IMR-90 (cell line): ENCODE data around the gene PRC1. TPM values are rescaled to one million over a fixed set of nuclear protein-coding genes. Genes with fewer than 3 reads are reported as not detected.

Experiments
- ATAC-seq: fragments of 200-7000 bp; cut with Tn5 transposase; 2 replicates; pipeline ENCODE4 v1.9.1; 2020; ENCODE audit warnings: low read depth, mild to moderate bottlenecking, moderate library complexity
- BruUV-seq: library from RNA; stranded (reverse); fragments of 400-500 nt; replicated peaks from 2 replicates; lab custom pipeline; 2021; lab: Mats Ljungman, UMichigan
- CTCF ChIA-PET: fragments of 300-600 bp; formaldehyde crosslinking; extraction: SDS; loops from one replicate; lab custom pipeline; 2021; ENCODE audit warnings: antibody characterized with exemption; lab: Yijun Ruan, JAX
- POLR2A ChIA-PET: fragments of 300-600 bp; sonication (Branson Sonifier 250); formaldehyde crosslinking; loops from one replicate; lab custom pipeline; 2022; ENCODE audit warnings: antibody characterized with exemption; ENCODE audit not compliant: unreplicated experiment; lab: Charles Lee
- DNase-seq: peaks from one replicate; pipeline ENCODE4 v3.0.0; 2013
- H2AFZ ChIP-seq: replicated peaks from 2 replicates; pipeline ENCODE3; 2013; ENCODE audit warnings: low read length, mild to moderate bottlenecking; ENCODE audit not compliant: poor library complexity
- H2AK5ac ChIP-seq: 2 replicates; pipeline ENCODE4 v1.6.1; 2013; ENCODE audit warnings: low read depth, low read length, inconsistent platforms
- H2AK9ac ChIP-seq: replicated peaks from 2 replicates; pipeline ENCODE3; 2013; ENCODE audit warnings: mild to moderate bottlenecking, low read depth, low read length, moderate library complexity; ENCODE audit not compliant: poor library complexity
- H2BK120ac ChIP-seq: 2 replicates; pipeline ENCODE4 v1.6.1; 2013; ENCODE audit warnings: low read depth, low read length, inconsistent platforms
- H2BK15ac ChIP-seq: 3 replicates; pipeline ENCODE4 v1.6.1; 2013; ENCODE audit warnings: low read depth, low read length, inconsistent platforms
- H2BK20ac ChIP-seq: 2 replicates; pipeline ENCODE4 v1.6.1; 2013; ENCODE audit warnings: low read depth, mild to moderate bottlenecking, inconsistent platforms, low read length, moderate library complexity
- H2BK5ac ChIP-seq: 2 replicates; pipeline ENCODE4 v1.6.1; 2013; ENCODE audit warnings: mild to moderate bottlenecking, low read depth, low read length, inconsistent platforms; ENCODE audit not compliant: poor library complexity, severe bottlenecking
- H3K14ac ChIP-seq: replicated peaks from 2 replicates; pipeline ENCODE4 v1.6.1; 2013; ENCODE audit warnings: low read depth, low read length, inconsistent platforms
- H3K18ac ChIP-seq: 2 replicates; pipeline ENCODE4 v1.6.1; 2013; ENCODE audit warnings: low read depth, low read length, control low read depth
- H3K23ac ChIP-seq: 2 replicates; pipeline ENCODE4 v1.6.1; 2013; ENCODE audit warnings: low read depth, low read length, inconsistent platforms
- H3K27ac ChIP-seq: 2 replicates; pipeline ENCODE4 v1.5.1; 2013; ENCODE audit warnings: mild to moderate bottlenecking, control low read depth, low read length; ENCODE audit not compliant: insufficient read depth
- H3K27me3 ChIP-seq: 2 replicates; pipeline ENCODE4 v1.6.1; 2013; ENCODE audit warnings: low read length; ENCODE audit not compliant: control insufficient read depth, insufficient read depth
- H3K36me3 ChIP-seq: 2 replicates; pipeline ENCODE4 v1.6.1; 2013; ENCODE audit warnings: low read length, mixed read lengths; ENCODE audit not compliant: control insufficient read depth, insufficient read depth
- H3K4ac ChIP-seq: 2 replicates; pipeline ENCODE4 v1.6.1; 2013; ENCODE audit warnings: low read depth, low read length, inconsistent platforms
- H3K4me1 ChIP-seq: 2 replicates; pipeline ENCODE4 v1.6.1; 2013; ENCODE audit warnings: low read length, mixed read lengths; ENCODE audit not compliant: control insufficient read depth, insufficient read depth
- H3K4me2 ChIP-seq: 2 replicates; pipeline ENCODE4 v1.6.1; 2013; ENCODE audit warnings: low read depth, mild to moderate bottlenecking, control low read depth, low read length, moderate library complexity
- H3K4me3 ChIP-seq: 2 replicates; pipeline ENCODE4 v1.5.1; 2013; ENCODE audit warnings: low read depth, mild to moderate bottlenecking, control low read depth, low read length, moderate library complexity; ENCODE audit not compliant: insufficient read depth
- H3K56ac ChIP-seq: 2 replicates; pipeline ENCODE4 v1.6.1; 2013; ENCODE audit warnings: low read length, inconsistent platforms; ENCODE audit not compliant: insufficient read depth; ENCODE audit errors: extremely low read depth
- H3K79me1 ChIP-seq, 2 experiments: 2 replicates each; pipeline ENCODE4 v1.6.1; 2013; ENCODE audit warnings: low read length in 2 of 2, inconsistent platforms in 1 of 2, low read depth in 1 of 2
- H3K9ac ChIP-seq: 2 replicates; pipeline ENCODE4 v1.6.1; 2013; ENCODE audit warnings: low read depth, low read length, control low read depth
- H3K9me1 ChIP-seq: 2 replicates; pipeline ENCODE4 v1.6.1; 2013; ENCODE audit warnings: low read length, inconsistent platforms; ENCODE audit not compliant: insufficient read depth
- H3K9me3 ChIP-seq: 2 replicates; pipeline ENCODE4 v1.6.1; 2013; ENCODE audit warnings: low read length; ENCODE audit not compliant: control insufficient read depth, insufficient read depth
- H4K20me1 ChIP-seq: 2 replicates; pipeline ENCODE4 v1.6.1; 2013; ENCODE audit warnings: low read length, inconsistent platforms; ENCODE audit not compliant: insufficient read depth
- H4K5ac ChIP-seq: 2 replicates; pipeline ENCODE4 v1.6.1; 2013; ENCODE audit warnings: mild to moderate bottlenecking, low read depth, low read length, control low read depth
- H4K8ac ChIP-seq, 2 experiments: 2 replicates each; pipeline ENCODE4 v1.6.1; 2013; ENCODE audit warnings: low read depth in 2 of 2, low read length in 2 of 2, control low read depth in 1 of 2, inconsistent platforms in 1 of 2
- H4K91ac ChIP-seq: 2 replicates; pipeline ENCODE4 v1.6.1; 2013; ENCODE audit warnings: low read depth, low read length, inconsistent platforms; ENCODE audit not compliant: insufficient read depth
- BHLHE40 ChIP-seq: fragments of 150-350 bp; IDR thresholded peaks from 2 replicates; pipeline ENCODE4 v1.6.1; 2016; ENCODE audit warnings: mild to moderate bottlenecking, low read depth, low read length
- CEBPB ChIP-seq: IDR thresholded peaks from 2 replicates; pipeline ENCODE4 v1.6.1; 2012; ENCODE audit warnings: low read depth, low read length, improper control_type of control experiment
- CHD1 ChIP-seq: IDR thresholded peaks from 2 replicates; pipeline ENCODE4 v1.6.1; 2012; ENCODE audit warnings: low read depth, low read length, improper control_type of control experiment
- CTCF ChIP-seq: conservative IDR thresholded peaks from 2 replicates; pipeline ENCODE4 v1.5.1; 2012; ENCODE audit warnings: mild to moderate bottlenecking, low read depth, low read length, improper control_type of control experiment
- ELK1 ChIP-seq: fragments of 150-350 bp; IDR thresholded peaks from 2 replicates; pipeline ENCODE4 v1.6.1; 2016; ENCODE audit warnings: low read depth, mild to moderate bottlenecking, low read length, moderate library complexity, borderline replicate concordance
- FOS ChIP-seq: fragments of 150-350 bp; IDR thresholded peaks from 2 replicates; pipeline ENCODE4 v1.6.1; 2016; ENCODE audit warnings: low read depth, low read length
- MAFK ChIP-seq: IDR thresholded peaks from 2 replicates; pipeline ENCODE4 v1.6.1; 2012; ENCODE audit warnings: low read depth, low read length, improper control_type of control experiment
- MAZ ChIP-seq: IDR thresholded peaks from 2 replicates; pipeline ENCODE4 v1.6.1; 2012; ENCODE audit warnings: low read depth, mild to moderate bottlenecking, low read length, improper control_type of control experiment, moderate library complexity, borderline replicate concordance
- MXI1 ChIP-seq: IDR thresholded peaks from 2 replicates; pipeline ENCODE4 v1.6.1; 2012; ENCODE audit warnings: low read depth, mild to moderate bottlenecking, low read length, moderate library complexity, borderline replicate concordance
- NFE2L2 ChIP-seq: fragments of 150-350 bp; IDR thresholded peaks from 2 replicates; pipeline ENCODE4 v1.6.1; 2016; ENCODE audit warnings: low read depth, mild to moderate bottlenecking, low read length
- POLR2A ChIP-seq: IDR thresholded peaks from 2 replicates; pipeline ENCODE4 v1.6.1; 2012; ENCODE audit warnings: mild to moderate bottlenecking, low read depth, low read length
- RAD21 ChIP-seq: IDR thresholded peaks from 2 replicates; pipeline ENCODE4 v1.6.1; 2012; ENCODE audit warnings: low read length, improper control_type of control experiment
- RCOR1 ChIP-seq: IDR thresholded peaks from 2 replicates; pipeline ENCODE4 v1.6.1; 2012; ENCODE audit warnings: mild to moderate bottlenecking, low read length, improper control_type of control experiment; ENCODE audit not compliant: insufficient replicate concordance
- RFX5 ChIP-seq: IDR thresholded peaks from 2 replicates; pipeline ENCODE4 v1.8.0; 2012; ENCODE audit warnings: low read depth, mild to moderate bottlenecking, low read length, moderate library complexity
- SMC3 ChIP-seq: fragments of 150-350 bp; IDR thresholded peaks from 2 replicates; pipeline ENCODE4 v1.6.1; 2016; ENCODE audit warnings: low read depth, mild to moderate bottlenecking, antibody characterized with exemption, low read length, moderate library complexity
- USF2 ChIP-seq: fragments of 150-350 bp; IDR thresholded peaks from 2 replicates; pipeline ENCODE4 v1.6.1; 2017; ENCODE audit warnings: mild to moderate bottlenecking, antibody characterized with exemption, low read length, low read depth
- WGBS, 2 experiments: methylation state at CpG; one replicate each; pipeline versions ENCODE4 v1.1.5 to v1.1.7; 2013; ENCODE audit warnings: missing lambda C conversion rate in 2 of 2; ENCODE audit not compliant: insufficient read length in 1 of 2; ENCODE audit errors: extremely low coverage in 2 of 2; 5-methylcytosine and 5-hydroxymethylcytosine counted together
- dilution Hi-C: fragments of 300-500 bp; cut with HindIII; formaldehyde crosslinking; loops from one replicate; pipeline ENCODE4 v1.14.3; 2018; ENCODE audit warnings: low sequenced_read_pairs; ENCODE audit not compliant: unreplicated experiment
- in situ Hi-C: fragments of 300-500 bp; cut with MboI; formaldehyde crosslinking; loops from 3 replicates; pipeline ENCODE4 v1.14.3; 2019; ENCODE audit warnings: low sequenced_read_pairs, inconsistent platforms, mixed read lengths
- intact Hi-C: fragments of 100-400 bp; cut with micrococcal nuclease; formaldehyde crosslinking; loops from 2 replicates; pipeline ENCODE4 v1.10.0; 2022
- polyA plus RNA-seq, 3 experiments: library from polyadenylated mRNA; depleted of rRNA; stranded (reverse); fragments of >200 nt; gene quantifications; 2 replicates each; pipeline ENCODE4 v1.2.3, GENCODE V29; 2012; ENCODE audit warnings: low replicate concordance in 1 of 3
- total RNA-seq: library from RNA; depleted of rRNA; stranded (reverse); fragments of >200 nt; gene quantifications from 2 replicates; pipeline ENCODE4 v1.2.3, GENCODE V29; 2012

PRC1 gene
- total and polyA plus RNA-seq, 2 of the 4 experiments (the other 2 are of a cell fraction): 131 to 148 TPM

GRCh38 chr15:91031796-91032195, 37.5 kb upstream of the PRC1 start:
- no peak overlapping the region for H3K23ac ChIP-seq
- H4K5ac ChIP-seq: no peak overlapping the region
- no peak overlapping the region for H3K27ac ChIP-seq
- no peaks in the 10 kb centered on the region for H4K20me1 ChIP-seq
- intact Hi-C loops: no loop called here
- no peak overlapping the region for H4K8ac ChIP-seq
- in situ Hi-C loops: no loop called here
- dilution Hi-C loops: no loop called here
- H4K91ac ChIP-seq: no peak overlapping the region
- no peak overlapping the region for H3K4ac ChIP-seq
- no peak overlapping the region for H2BK5ac ChIP-seq
- H2BK120ac ChIP-seq: no peak overlapping the region
- H3K27me3 ChIP-seq: peaks cover 13% of the 10 kb centered on the region
- no peak overlapping the region for H2BK20ac ChIP-seq
- H3K4me2 ChIP-seq: no peak overlapping the region
- no peak for DNase-seq
- TF ChIP-seq ELK1 (no peak), RAD21 (no peak), CEBPB (no peak), FOS (no peak), MAFK (no peak), CHD1 (no peak), RCOR1 (no peak), RFX5 (no peak), USF2 (no peak), SMC3 (no peak), POLR2A (no peak), BHLHE40 (no peak), MXI1 (no peak), CTCF (no peak), NFE2L2 (no peak), MAZ (no peak)
- H3K9me1 ChIP-seq: no peaks in the 10 kb centered on the region
- no peak overlapping the region for H3K14ac ChIP-seq
- H3K18ac ChIP-seq: no peak overlapping the region
- no TSS peak for BruUV-seq
- H3K4me3 ChIP-seq: no peak overlapping the region
- no peaks in the 10 kb centered on the region for H3K4me1 ChIP-seq
- H2BK15ac ChIP-seq: no peak overlapping the region
- 74% methylated on average over 8 of the region's 10 CpGs; no CpG with 5 or more reads in 1 of the 2 experiments for WGBS, 2 experiments
- H3K79me1 ChIP-seq: no peaks in the 10 kb centered on the region
- no peaks in the 10 kb centered on the region for H3K36me3 ChIP-seq
- ATAC-seq: no peak
- H2AK5ac ChIP-seq: no peak overlapping the region
- no peak overlapping the region for H3K56ac ChIP-seq
- POLR2A ChIA-PET: no interaction called here
- H3K9me3 ChIP-seq: no peaks in the 10 kb centered on the region
- CTCF ChIA-PET: no interaction called here
- H2AK9ac ChIP-seq: no peak overlapping the region
- no peak overlapping the region for H3K9ac ChIP-seq
- H2AFZ ChIP-seq: no peak overlapping the region
